Central memory CD8-positive, alpha-beta T cell (primary cell): ENCODE measurements around the gene MACROD2.

Experiments
- ATAC-seq: fragments of 150-1000 bp; cut with Tn5 transposase; replicated peaks from 2 replicates; pipeline ENCODE4 v1.10.0; 2022; ENCODE audit warnings: mild to moderate bottlenecking, moderate FRiP score, moderate number of reproducible peaks; ENCODE audit not compliant: poor library complexity, severe bottlenecking; ENCODE audit errors: extremely low read depth
- DNase-seq, 2 donors: peaks; one replicate each; pipeline ENCODE4 v3.0.0; 2021; ENCODE audit warnings: low spot score in 2 of 2
- H3K27ac Mint-ChIP-seq: one replicate; pipeline ENCODE4 v1.8.0; 2022; ENCODE audit warnings: low read depth, mild to moderate bottlenecking, moderate library complexity, mixed read lengths
- H3K27me3 Mint-ChIP-seq: one replicate; pipeline ENCODE4 v1.8.0; 2022; ENCODE audit warnings: mixed read lengths
- H3K36me3 Mint-ChIP-seq: one replicate; pipeline ENCODE4 v1.8.0; 2022; ENCODE audit warnings: mild to moderate bottlenecking, moderate library complexity, mixed read lengths; ENCODE audit not compliant: insufficient read depth
- H3K4me1 Mint-ChIP-seq: one replicate; pipeline ENCODE4 v1.8.0; 2022; ENCODE audit warnings: mixed read lengths
- H3K4me3 Mint-ChIP-seq: one replicate; pipeline ENCODE4 v1.8.0; 2022; ENCODE audit warnings: mild to moderate bottlenecking, moderate library complexity, mixed read lengths
- H3K9me3 Mint-ChIP-seq: one replicate; pipeline ENCODE4 v1.8.0; 2022; ENCODE audit warnings: mixed read lengths

MACROD2 gene

GRCh38 chr20:16082051-16082550, 2086.8 kb downstream of the MACROD2 start:
- H3K27ac Mint-ChIP-seq, result no peak overlapping the region
- no peaks in the 10 kb centered on the region for H3K4me1 Mint-ChIP-seq
- no peak overlapping the region for H3K4me3 Mint-ChIP-seq
- DNase-seq, result no peak
- no peaks in the 10 kb centered on the region for H3K27me3 Mint-ChIP-seq
- H3K36me3 Mint-ChIP-seq, result no peaks in the 10 kb centered on the region
- H3K9me3 Mint-ChIP-seq, result peaks cover 15% of the 10 kb centered on the region
- no peak for ATAC-seq

- H3K27ac Mint-ChIP-seq, result no peak overlapping the region
- peaks cover 26% of the 10 kb centered on the region for H3K9me3 Mint-ChIP-seq
- ATAC-seq (no peak), DNase-seq (no peak)
- H3K36me3 Mint-ChIP-seq, result no peaks in the 10 kb centered on the region
- no peak overlapping the region for H3K4me3 Mint-ChIP-seq
- H3K4me1 Mint-ChIP-seq, result no peaks in the 10 kb centered on the region
- H3K27me3 Mint-ChIP-seq, result no peaks in the 10 kb centered on the region
Observed at GRCh38 chr20:16083639-16084280, 2088.4 kb downstream of the MACROD2 start.

GRCh38 chr20:16095226-16095625, 2099.9 kb downstream of the MACROD2 start:
- Mint-ChIP-seq H3K36me3 (no peaks in the 10 kb centered on the region), H3K4me3 (no peak overlapping the region), H3K27ac (no peak overlapping the region)

GRCh38 chr20:16096756-16097326, 2101.5 kb downstream of the MACROD2 start:
- DNase-seq (no peak), ATAC-seq (no peak)
- Mint-ChIP-seq H3K4me3 (no peak overlapping the region), H3K9me3 (peaks cover 16% of the 10 kb centered on the region), H3K4me1 (no peaks in the 10 kb centered on the region), H3K27ac (no peak overlapping the region), H3K36me3 (no peaks in the 10 kb centered on the region), H3K27me3 (no peaks in the 10 kb centered on the region)

More at GRCh38 chr20:16095226-16095625, 2099.9 kb downstream of the MACROD2 start:
- no peak for ATAC-seq
- Mint-ChIP-seq H3K27me3 (no peaks in the 10 kb centered on the region), H3K4me1 (no peaks in the 10 kb centered on the region), H3K9me3 (peaks cover 16% of the 10 kb centered on the region)
- no peak for DNase-seq

- no peaks in the 10 kb centered on the region for H3K27me3 Mint-ChIP-seq
- no peak overlapping the region for H3K27ac Mint-ChIP-seq
- DNase-seq (no peak), ATAC-seq (no peak)
- H3K4me1 Mint-ChIP-seq, result no peaks in the 10 kb centered on the region
- no peak overlapping the region for H3K4me3 Mint-ChIP-seq
- H3K9me3 Mint-ChIP-seq, result peaks cover 11% of the 10 kb centered on the region
- no peaks in the 10 kb centered on the region for H3K36me3 Mint-ChIP-seq
Observed at GRCh38 chr20:16097788-16098187, 2102.5 kb downstream of the MACROD2 start.

GRCh38 chr20:16098890-16099639, 2103.7 kb downstream of the MACROD2 start:
- peaks cover 11% of the 10 kb centered on the region for H3K9me3 Mint-ChIP-seq
- H3K4me3 Mint-ChIP-seq, result no peak overlapping the region
- H3K27me3 Mint-ChIP-seq, result no peaks in the 10 kb centered on the region
- no peak overlapping the region for H3K27ac Mint-ChIP-seq
- H3K4me1 Mint-ChIP-seq, result no peaks in the 10 kb centered on the region
- DNase-seq (no peak), ATAC-seq (no peak)
- no peaks in the 10 kb centered on the region for H3K36me3 Mint-ChIP-seq

- ATAC-seq, result no peak
Observed at GRCh38 chr20:16100111-16100510, 2104.8 kb downstream of the MACROD2 start.

GRCh38 chr20:16100767-16101166, 2105.5 kb downstream of the MACROD2 start:
- no peak overlapping the region for H3K27ac Mint-ChIP-seq
- no peaks in the 10 kb centered on the region for H3K36me3 Mint-ChIP-seq
- no peaks in the 10 kb centered on the region for H3K4me1 Mint-ChIP-seq
- peaks cover 7% of the 10 kb centered on the region for H3K9me3 Mint-ChIP-seq
- H3K4me3 Mint-ChIP-seq, result no peak overlapping the region
- no peak for ATAC-seq
- H3K27me3 Mint-ChIP-seq, result no peaks in the 10 kb centered on the region
- DNase-seq, result no peak

More at GRCh38 chr20:16100111-16100510, 2104.8 kb downstream of the MACROD2 start:
- no peaks in the 10 kb centered on the region for H3K4me1 Mint-ChIP-seq
- DNase-seq, result no peak
- no peaks in the 10 kb centered on the region for H3K36me3 Mint-ChIP-seq
- H3K27ac Mint-ChIP-seq, result no peak overlapping the region
- H3K27me3 Mint-ChIP-seq, result no peaks in the 10 kb centered on the region
- H3K9me3 Mint-ChIP-seq, result peaks cover 11% of the 10 kb centered on the region
- H3K4me3 Mint-ChIP-seq, result no peak overlapping the region
